HG03460 (cell line): ENCODE measurements around the gene BCL2L12.

Experiments
- ATAC-seq: cut with Tn5 transposase; IDR thresholded peaks from one replicate; pipeline ENCODE4 v1.9.1; 2021; ENCODE audit not compliant: unreplicated experiment

The BCL2L12 gene

GRCh38 chr19:49684251-49684982 lies 18.7 kb downstream of the BCL2L12 start:
- ATAC-seq, result no peak

- ATAC-seq, result no peak
These were observed 19.3 kb downstream of the BCL2L12 start for GRCh38 chr19:49684983-49685553.

- ATAC-seq, result no peak
These were observed 20.2 kb downstream of the BCL2L12 start for GRCh38 chr19:49685845-49686332.

GRCh38 chr19:49686503-49687088 lies 20.9 kb downstream of the BCL2L12 start:
- ATAC-seq, result no peak

- no peak for ATAC-seq
These were observed 21.4 kb downstream of the BCL2L12 start for GRCh38 chr19:49687150-49687549.

- no peak for ATAC-seq
These were observed 22.0 kb downstream of the BCL2L12 start for GRCh38 chr19:49687566-49688316.

GRCh38 chr19:49688531-49689132 lies 22.9 kb downstream of the BCL2L12 start:
- ATAC-seq, result no peak

GRCh38 chr19:49689133-49690078 lies 23.7 kb downstream of the BCL2L12 start, which contains the start of gene ADM5:
Gene ADM5 (plus strand): TSS chr19:49689594. CDS start chr19:49689838, 244 bp downstream.
- ATAC-seq, result no peak

GRCh38 chr19:49690079-49690655 lies 24.4 kb downstream of the BCL2L12 start:
- no peak for ATAC-seq

- ATAC-seq, result no peak
These were observed 25.0 kb downstream of the BCL2L12 start, which contains the start of gene CPT1C for GRCh38 chr19:49690656-49691242. Gene CPT1C (plus strand): TSS chr19:49691116. CDS start chr19:49692253, 1,137 bp downstream.

GRCh38 chr19:49691243-49692146 lies 25.8 kb downstream of the BCL2L12 start:
- no peak for ATAC-seq

GRCh38 chr19:49692147-49692506 lies 26.4 kb downstream of the BCL2L12 start:
- no peak for ATAC-seq

- no peak for ATAC-seq
These were observed 30.4 kb downstream of the BCL2L12 start for GRCh38 chr19:49696115-49696514.

GRCh38 chr19:49696865-49697264 lies 31.1 kb downstream of the BCL2L12 start:
- no peak for ATAC-seq

- ATAC-seq, result no peak
These were observed 33.6 kb downstream of the BCL2L12 start for GRCh38 chr19:49699364-49699763.

GRCh38 chr19:49700563-49700962 lies 34.8 kb downstream of the BCL2L12 start:
- ATAC-seq, result no peak

GRCh38 chr19:49701271-49701786 lies 35.6 kb downstream of the BCL2L12 start:
- ATAC-seq, result no peak
